NCI-H226 (cell line): ENCODE data around the gene LPCAT1.
"Not testable (repeated sequence)": the region's sequence is repeated elsewhere in the genome, so short reads cannot be mapped to it uniquely, and the experiment has no call there.

Experiments used
- DNase-seq: peaks from one replicate; pipeline ENCODE4 v3.0.0-alpha.2; 2015

The LPCAT1 gene

GRCh38 chr5:1523793-1524480 lies at the start of gene LPCAT1:
Gene LPCAT1 (minus strand): TSS chr5:1523960. CDS start chr5:1523844, 116 bp downstream.
- peak; percentile 42 for DNase-seq

GRCh38 chr5:1571875-1572274 lies 48.1 kb upstream of the LPCAT1 start:
- not testable (repeated sequence) for DNase-seq

GRCh38 chr5:1570975-1571374 lies 47.2 kb upstream of the LPCAT1 start:
- no peak for DNase-seq

GRCh38 chr5:1568201-1568979 lies 44.6 kb upstream of the LPCAT1 start:
- peak; percentile 86 for DNase-seq

- not testable (repeated sequence) for DNase-seq
These were observed 43.9 kb upstream of the LPCAT1 start for GRCh38 chr5:1567527-1568200.

- no peak for DNase-seq
These were observed 42.3 kb upstream of the LPCAT1 start for GRCh38 chr5:1565737-1566734.

GRCh38 chr5:1564824-1565736 lies 41.3 kb upstream of the LPCAT1 start:
- no peak for DNase-seq

- DNase-seq = peak; percentile 24
These were observed 40.5 kb upstream of the LPCAT1 start for GRCh38 chr5:1564182-1564748.

- DNase-seq = no peak
These were observed 39.9 kb upstream of the LPCAT1 start for GRCh38 chr5:1563617-1564181.

GRCh38 chr5:1563051-1563461 lies 39.3 kb upstream of the LPCAT1 start:
- DNase-seq = no peak

- DNase-seq = no peak
These were observed 38.8 kb upstream of the LPCAT1 start for GRCh38 chr5:1562599-1562998.

- DNase-seq = no peak
These were observed 37.7 kb upstream of the LPCAT1 start for GRCh38 chr5:1561402-1561929.

GRCh38 chr5:1560499-1560898 lies 36.7 kb upstream of the LPCAT1 start:
- not testable (repeated sequence) for DNase-seq

GRCh38 chr5:1558944-1559343 lies 35.2 kb upstream of the LPCAT1 start:
- DNase-seq = no peak

GRCh38 chr5:1557114-1557873 lies 33.5 kb upstream of the LPCAT1 start:
- no peak for DNase-seq

- no peak for DNase-seq
These were observed 32.3 kb upstream of the LPCAT1 start for GRCh38 chr5:1555808-1556731.

- DNase-seq = peak; percentile 84
These were observed 31.4 kb upstream of the LPCAT1 start for GRCh38 chr5:1555011-1555807.
